GM12874 (cell line): Measurements from ENCODE around the gene CFAP52.

ENCODE experiments used
- CTCF ChIP-seq: IDR thresholded peaks from 2 replicates; pipeline ENCODE4 v1.5.1; 2011; ENCODE audit warnings: low read depth, mild to moderate bottlenecking, control low read depth, low read length, moderate library complexity; ENCODE audit not compliant: insufficient read depth

CFAP52 gene

GRCh38 chr17:9576521-9577372, at the start of gene CFAP52:
TSS of gene CFAP52 (plus strand) at chr17:9576642. CDS start at chr17:9576696, 54 bp downstream.
- TF ChIP-seq CTCF: peak; percentile 67

- TF ChIP-seq CTCF: no peak
Observed at GRCh38 chr17:9527788-9528187, 48.7 kb upstream of the CFAP52 start.

- TF ChIP-seq CTCF: peak; percentile 41; the same call in 1 of the 2 replicates
Observed at GRCh38 chr17:9529033-9529700, 47.3 kb upstream of the CFAP52 start.

- no peak for TF ChIP-seq CTCF
Observed at GRCh38 chr17:9531034-9531433, 45.4 kb upstream of the CFAP52 start.

- no peak for TF ChIP-seq CTCF
Observed at GRCh38 chr17:9532715-9533114, 43.7 kb upstream of the CFAP52 start.

- TF ChIP-seq CTCF: no peak
Observed at GRCh38 chr17:9533441-9533840, 43.0 kb upstream of the CFAP52 start.

- no peak for TF ChIP-seq CTCF
Observed at GRCh38 chr17:9536061-9536460, 40.4 kb upstream of the CFAP52 start.
